HG03025 (cell line): ENCODE data around the gene EIF4E3.

ENCODE experiments used
- ATAC-seq: cut with Tn5 transposase; IDR thresholded peaks from one replicate; pipeline ENCODE4 v1.9.1; 2021; ENCODE audit warnings: mild to moderate bottlenecking, moderate library complexity; ENCODE audit not compliant: unreplicated experiment, low FRiP score

The EIF4E3 gene

DNA sequence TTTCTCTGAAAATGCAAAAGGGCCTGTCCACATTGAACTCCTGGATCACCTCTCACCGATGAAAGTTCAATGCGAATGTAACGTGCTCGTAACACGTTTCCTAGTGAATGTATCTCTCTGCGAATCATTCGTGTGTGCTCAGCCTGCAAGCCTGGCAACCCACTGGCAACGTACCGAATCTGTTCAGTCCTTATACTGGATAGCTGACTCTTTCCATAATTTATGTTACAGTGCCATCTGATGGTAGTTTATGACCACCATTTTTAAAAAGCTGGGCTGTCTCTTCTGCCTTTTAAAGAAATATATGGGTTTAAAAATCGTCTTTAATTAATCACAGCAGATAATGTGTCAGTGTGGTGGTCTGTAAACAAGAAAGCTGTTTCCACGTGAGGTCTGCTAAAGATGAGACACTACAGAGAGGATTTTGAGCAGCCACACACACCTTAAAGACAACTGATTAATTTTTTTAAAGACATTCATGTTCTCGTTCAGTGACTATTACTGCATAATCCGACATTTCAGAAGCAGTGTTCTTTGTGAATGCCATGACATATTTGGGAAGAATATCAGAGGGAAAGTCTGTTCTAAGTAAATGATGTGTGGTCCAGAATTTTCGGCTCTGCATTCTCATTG is 72.3 kb downstream of the EIF4E3 start:
- no peak for ATAC-seq

DNA sequence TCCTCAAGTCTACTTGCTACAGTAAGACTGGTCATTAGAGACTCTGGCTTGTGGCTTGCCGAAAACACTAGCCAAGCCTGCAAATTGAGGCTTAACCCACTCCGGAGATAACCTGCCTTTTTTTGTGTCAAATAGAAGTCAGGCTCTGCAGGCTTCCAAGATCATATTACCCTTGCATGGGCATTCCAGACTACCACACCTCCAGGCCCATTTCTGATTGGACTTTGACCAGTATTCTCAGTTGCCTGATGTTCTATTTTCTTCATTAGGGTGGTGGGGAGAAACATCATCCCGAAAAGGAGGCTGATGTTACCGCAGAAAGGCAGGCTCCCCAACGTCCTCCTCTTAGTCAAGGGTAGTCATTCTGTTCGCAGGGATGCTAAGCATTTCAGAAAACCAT is 73.6 kb downstream of the EIF4E3 start:
- ATAC-seq = no peak

DNA sequence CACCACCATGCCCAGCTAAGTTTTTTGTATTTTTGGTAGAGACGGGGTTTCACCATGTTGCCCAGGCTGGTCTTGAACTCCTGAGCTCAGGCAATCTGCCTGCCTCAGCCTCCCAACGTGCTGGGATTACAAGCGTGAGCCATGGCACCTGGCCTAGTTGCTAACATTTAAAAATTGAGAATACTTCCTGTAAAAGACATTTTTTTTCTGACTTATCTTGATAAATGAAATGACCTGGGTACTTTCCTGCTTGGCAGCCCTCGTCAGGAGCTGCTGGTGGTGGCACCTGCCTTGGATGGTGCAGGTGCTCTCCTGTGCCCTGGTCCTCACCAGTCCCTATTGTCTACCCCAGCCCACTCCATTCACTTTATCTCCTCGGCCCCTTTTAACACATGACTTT is 74.8 kb downstream of the EIF4E3 start:
- no peak for ATAC-seq

DNA sequence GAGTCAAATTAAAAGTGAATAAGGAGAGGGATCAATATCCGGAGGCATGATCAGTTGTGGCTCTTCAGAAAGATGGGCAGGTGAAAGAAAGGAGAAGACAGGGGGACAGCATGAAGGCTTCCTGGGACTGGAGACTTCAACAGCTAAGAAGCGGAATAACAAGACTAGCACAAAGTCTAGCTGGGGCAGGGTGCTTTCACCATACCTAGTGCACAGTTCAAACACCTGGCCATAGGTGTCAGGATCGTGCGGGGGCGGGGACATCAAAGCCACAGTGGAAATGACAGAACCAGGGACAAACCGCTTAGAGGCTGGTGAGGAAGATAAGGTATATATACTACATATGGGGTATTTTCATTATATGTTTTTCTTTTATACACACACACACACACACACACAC is 75.4 kb downstream of the EIF4E3 start:
- no peak for ATAC-seq

DNA sequence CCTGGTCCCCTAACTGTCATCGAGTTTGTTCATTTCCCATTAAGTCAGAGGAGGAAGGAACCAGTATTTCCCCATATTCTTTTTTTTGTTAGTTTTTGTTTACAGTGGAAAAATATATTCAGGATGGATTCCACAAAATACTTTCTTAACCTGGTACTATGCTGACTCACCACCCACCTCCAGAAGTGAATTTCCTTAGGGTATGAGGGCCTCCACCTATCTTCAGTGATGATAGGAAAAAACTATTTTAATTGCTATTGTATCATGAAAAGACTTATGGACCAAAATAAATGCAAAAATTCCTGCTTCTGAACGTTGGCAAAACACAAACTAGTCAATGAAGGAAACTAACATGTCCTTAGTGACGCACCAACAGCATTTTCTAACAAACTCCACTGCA is 77.5 kb downstream of the EIF4E3 start:
- no peak for ATAC-seq

DNA sequence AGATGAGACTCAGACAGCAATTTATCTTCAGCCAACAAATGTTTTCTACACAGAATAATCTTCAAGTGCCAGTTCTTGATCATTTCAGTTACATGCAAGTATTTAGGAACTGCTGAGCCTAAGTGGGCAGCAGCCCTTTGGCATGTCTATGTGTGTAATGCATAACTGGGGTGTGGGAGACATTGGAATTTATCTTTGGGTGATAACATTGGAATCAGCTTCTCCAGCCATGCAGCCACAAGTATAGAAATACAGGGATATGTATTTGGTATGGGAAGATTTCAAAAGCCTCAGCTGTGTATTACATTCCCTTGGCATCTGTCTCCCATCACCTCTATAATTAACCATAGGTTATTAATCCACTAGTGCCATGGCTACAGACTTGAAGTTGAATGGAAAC is 78.2 kb downstream of the EIF4E3 start:
- ATAC-seq = no peak

DNA sequence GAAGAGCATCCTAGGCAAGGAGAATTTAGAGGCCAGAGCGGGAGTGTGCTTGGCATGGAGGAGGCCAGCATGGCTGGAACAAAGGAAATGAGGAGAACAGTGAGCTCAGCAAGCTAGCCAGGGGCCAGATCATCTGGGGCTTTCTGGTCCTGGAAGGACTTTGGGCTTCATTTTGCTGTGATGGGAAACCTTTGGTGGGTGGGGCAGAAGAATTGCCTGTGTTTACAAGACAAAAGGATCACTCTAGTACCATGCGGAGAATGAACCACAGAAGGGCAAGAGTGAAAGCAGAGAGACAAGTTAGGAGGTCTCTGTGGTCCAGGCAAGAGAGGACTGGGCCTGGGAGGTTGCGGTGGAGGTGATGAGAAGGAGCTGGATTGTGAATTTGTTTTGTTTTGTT is 80.1 kb downstream of the EIF4E3 start:
- no peak for ATAC-seq

DNA sequence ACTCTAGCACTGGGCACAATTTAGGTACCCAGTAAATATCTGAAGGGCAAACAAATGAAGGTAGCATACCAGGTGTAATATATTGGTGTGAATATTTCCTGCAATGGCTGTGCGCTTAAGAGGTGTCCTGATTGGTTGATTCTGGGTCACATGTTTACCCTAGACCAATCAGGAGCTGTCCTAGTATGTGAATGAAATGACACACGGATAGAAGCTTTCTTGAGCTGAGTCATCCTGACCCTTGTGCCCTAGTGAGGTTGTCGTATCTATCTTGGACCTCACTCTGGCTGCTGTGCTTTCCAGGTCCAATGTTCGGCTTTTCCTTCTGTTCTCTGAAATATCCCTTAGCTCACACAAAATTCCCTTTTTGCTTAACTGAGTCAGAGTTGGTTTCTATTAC is 83.5 kb downstream of the EIF4E3 start:
- no peak for ATAC-seq

DNA sequence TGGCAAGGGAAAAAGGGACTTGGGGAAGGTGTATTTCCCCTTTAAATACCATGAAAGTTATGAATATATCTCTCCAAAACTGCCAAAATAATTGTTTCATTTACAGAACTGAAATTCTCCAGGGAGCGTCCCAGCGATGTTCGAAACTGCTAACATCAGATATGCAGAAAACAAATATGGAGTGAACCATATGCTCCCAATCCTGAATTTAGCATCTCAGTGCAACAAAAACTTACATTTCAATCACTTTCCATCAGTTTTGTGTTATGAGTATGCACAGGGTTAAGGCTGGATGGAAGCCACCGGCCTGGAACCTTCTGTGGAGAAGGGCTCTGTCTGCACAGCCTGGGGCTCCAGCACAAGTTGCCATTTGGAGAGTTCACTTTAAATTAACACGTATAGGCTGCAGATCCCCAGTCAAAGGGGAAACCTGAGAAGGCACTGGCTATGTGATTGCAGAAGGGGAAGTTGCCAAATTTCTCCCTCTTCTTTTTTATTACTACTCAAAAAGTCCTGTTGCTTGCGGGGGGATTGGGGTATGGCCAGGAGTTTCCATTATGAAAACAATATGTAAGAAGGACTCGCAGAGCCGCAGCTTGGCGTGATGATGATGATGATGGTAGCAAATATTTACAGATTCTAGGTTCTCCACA is 84.7 kb downstream of the EIF4E3 start:
- no peak for ATAC-seq

DNA sequence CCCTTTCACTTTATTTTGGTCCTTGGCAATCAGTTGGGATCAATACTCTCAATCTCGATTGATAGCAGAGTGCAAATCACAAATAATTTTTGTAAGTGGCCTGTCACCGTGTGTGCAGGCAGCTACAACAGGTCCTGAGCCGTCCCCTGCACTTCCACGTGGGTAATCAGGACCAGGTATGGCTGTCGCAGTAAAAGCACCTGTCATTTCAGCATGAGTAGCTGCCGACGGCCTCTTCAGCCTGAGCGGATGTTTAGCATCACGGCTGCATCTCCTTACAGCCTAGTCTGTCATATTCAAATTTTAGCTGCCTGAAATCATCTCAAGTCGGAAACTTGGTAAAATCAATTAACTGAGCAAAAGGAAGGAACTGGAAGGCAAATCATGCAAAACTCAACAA is 88.7 kb downstream of the EIF4E3 start:
- no peak for ATAC-seq

DNA sequence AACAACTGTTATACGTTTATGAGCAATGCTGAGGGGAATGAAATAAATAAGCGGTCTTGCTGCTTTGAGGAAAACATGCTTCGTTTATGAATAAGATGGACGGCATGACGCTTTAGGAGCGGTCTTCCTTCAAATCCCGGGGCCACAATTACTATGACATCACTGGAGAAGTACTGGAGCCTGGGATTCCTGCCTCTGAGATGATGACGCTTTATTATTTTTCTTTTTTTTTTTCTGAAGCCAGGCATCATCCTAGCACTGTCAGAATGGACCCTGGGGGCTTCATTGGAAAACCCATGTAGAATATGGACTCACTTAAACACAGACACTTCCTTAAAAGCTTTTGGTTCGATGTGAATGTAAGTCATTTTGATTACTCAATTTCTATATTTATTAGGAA is 89.2 kb downstream of the EIF4E3 start:
- ATAC-seq = no peak

DNA sequence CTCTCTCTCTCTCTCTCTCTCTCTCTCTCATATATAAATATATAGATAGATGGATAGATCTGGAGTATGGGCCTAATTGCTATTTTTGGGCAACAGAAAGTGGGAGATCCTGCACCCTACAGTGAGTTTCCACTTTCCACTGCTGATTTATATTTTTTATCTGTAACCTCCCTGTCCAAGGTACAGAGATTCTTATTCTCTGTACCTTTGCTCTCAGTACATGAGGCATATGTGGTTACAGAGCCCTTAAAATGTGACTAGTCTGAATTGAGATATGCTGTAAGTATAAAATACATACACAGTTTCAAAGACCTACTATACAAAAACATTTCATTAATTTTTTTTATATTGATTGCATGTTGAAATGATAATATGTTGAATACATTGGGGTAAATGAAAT is 90.5 kb downstream of the EIF4E3 start:
- no peak for ATAC-seq

DNA sequence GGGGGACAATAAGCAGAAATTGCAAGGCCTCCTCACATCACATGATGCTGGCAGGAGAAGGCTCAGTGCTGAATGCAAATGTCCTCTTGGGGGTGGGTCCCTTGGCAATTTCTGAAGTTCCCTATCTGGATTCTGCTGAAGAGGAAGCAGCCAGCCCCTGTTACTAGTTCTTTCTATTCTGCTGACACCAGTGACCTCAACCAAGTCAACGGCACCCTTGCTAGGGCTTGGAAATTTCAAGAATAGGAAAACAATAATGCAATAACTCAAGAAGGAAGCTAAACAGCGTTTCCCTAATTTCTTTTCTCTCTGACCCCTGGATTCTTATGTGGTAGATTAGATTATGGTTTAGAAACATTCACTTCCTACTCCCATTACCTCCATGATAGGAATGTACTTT is 95.5 kb downstream of the EIF4E3 start:
- no peak for ATAC-seq

DNA sequence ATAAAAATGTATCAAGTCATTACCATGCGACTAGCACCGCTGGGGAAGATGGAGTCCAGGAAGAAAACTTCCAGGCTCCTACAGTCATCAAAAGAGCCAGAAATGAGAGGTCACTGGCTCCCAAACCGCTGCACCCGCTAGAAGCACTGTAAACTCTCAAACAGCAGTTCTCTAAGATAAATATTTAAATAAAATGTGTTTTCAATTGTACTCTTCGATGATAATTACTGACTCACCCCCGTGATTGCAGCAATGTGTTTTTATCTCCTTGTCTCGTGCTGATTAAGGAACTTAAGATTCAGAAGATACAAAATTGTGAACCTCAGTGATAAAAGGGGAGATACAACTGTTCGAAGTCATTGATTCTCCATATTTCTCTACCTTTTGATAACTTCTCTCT is 95.9 kb downstream of the EIF4E3 start:
- no peak for ATAC-seq

DNA sequence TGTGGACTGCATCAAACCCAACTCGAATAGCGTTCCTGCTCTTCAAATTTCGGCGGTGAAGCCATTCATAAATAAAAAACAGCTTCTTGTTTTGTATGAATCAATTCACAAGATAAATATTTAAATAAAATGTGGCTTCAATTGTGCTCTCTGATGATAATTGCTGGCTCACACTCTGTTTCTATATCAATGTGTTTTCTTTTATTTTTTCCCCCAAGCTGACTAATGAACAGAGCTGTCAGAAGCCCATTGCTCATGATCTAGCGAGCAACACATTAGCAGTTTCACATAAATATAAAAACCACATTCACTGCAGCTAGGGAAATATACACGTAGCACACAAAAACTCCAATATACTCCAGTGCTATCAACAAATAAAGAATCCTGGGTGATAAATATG is 96.7 kb downstream of the EIF4E3 start:
- no peak for ATAC-seq

DNA sequence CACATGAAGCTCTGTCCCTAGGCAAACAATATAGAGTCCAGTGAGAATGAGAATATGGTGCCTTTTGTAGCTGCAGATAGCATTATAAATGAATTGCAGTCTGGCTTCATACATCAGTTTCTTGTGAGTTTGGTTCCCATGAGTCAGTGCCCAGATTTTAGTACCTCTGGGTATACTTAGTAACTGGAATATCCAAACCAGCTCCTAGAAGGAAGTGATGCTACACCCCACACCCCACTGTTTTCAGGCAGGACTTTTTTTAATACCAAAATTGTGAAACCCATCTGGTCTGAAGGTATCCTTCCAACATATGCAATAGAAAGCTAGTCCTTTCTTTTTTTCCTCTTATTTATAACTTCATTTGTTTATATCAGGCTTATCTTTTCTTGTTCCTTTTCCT is 99.5 kb downstream of the EIF4E3 start:
- ATAC-seq = no peak
